ENCODE measurements around the gene RFPL4AL1.
"Not testable (repeated sequence)": the region's sequence is repeated elsewhere in the genome, so short reads cannot be mapped to it uniquely, and the experiment has no call there.

RFPL4AL1 gene

GRCh38 chr19:55769632-55770031 is 714 bp downstream of the RFPL4AL1 start:
- not testable (repeated sequence) for H3K27ac ChIP-seq (ENCODE audit: low read depth, low read length); H3K4me3 ChIP-seq (ENCODE audit: low read depth in 1 of 2, low read length in 2 of 2); H3K4me1 ChIP-seq (ENCODE audit: control insufficient read depth in 1 of 2, insufficient read depth in 2 of 2, low read length in 2 of 2); H3K9ac ChIP-seq (ENCODE audit: low read depth in 1 of 2, low read length in 2 of 2); H3K36me3 ChIP-seq (ENCODE audit: control insufficient read depth in 1 of 2, insufficient read depth in 2 of 2, low read length in 2 of 2); H3K27me3 ChIP-seq (ENCODE audit: control insufficient read depth in 1 of 2, insufficient read depth in 2 of 2, low read length in 2 of 2); H3K9me3 ChIP-seq (ENCODE audit: control insufficient read depth in 1 of 2, low read length in 2 of 2)

DNA sequence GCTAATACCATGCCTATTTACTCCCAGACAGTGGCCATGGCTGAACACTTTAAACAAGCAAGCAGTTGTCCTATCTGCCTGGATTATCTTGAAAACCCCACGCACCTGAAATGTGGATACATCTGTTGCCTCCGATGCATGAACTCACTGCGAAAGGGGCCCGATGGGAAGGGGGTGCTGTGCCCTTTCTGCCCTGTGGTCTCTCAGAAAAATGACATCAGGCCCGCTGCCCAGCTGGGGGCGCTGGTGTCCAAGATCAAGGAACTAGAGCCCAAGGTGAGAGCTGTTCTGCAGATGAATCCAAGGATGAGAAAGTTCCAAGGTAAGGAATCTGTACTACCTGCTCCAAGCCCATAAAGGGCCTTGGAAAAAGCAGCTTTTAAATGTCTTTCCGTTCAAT is 8.6 kb downstream of the RFPL4AL1 start:
- Histone ChIP-seq H3K9ac (ENCODE audit: low read depth in 1 of 2, low read length in 2 of 2) (no peak overlapping the region), H3K36me3 (ENCODE audit: control insufficient read depth in 1 of 2, insufficient read depth in 2 of 2, low read length in 2 of 2) (no peaks in the 10 kb centered on the region), H3K9me3 (ENCODE audit: control insufficient read depth in 1 of 2, low read length in 2 of 2) (no peaks in the 10 kb centered on the region), H3K27ac (ENCODE audit: low read depth, low read length) (no peak overlapping the region), H3K27me3 (ENCODE audit: control insufficient read depth in 1 of 2, insufficient read depth in 2 of 2, low read length in 2 of 2) (peaks cover 4 to 6% of the 10 kb centered on the region in 2 donors), H3K4me3 (ENCODE audit: low read depth in 1 of 2, low read length in 2 of 2) (no peak overlapping the region), H3K4me1 (ENCODE audit: control insufficient read depth in 1 of 2, insufficient read depth in 2 of 2, low read length in 2 of 2) (no peaks in the 10 kb centered on the region)

- H3K27me3 ChIP-seq (ENCODE audit: control insufficient read depth in 1 of 2, insufficient read depth in 2 of 2, low read length in 2 of 2) = peaks cover 4 to 6% of the 10 kb centered on the region in 2 donors
- H3K9ac ChIP-seq (ENCODE audit: low read depth in 1 of 2, low read length in 2 of 2) = no peak overlapping the region
- H3K4me3 ChIP-seq (ENCODE audit: low read depth in 1 of 2, low read length in 2 of 2) = no peak overlapping the region
- H3K27ac ChIP-seq (ENCODE audit: low read depth, low read length) = no peak overlapping the region
- H3K4me1 ChIP-seq (ENCODE audit: control insufficient read depth in 1 of 2, insufficient read depth in 2 of 2, low read length in 2 of 2) = no peaks in the 10 kb centered on the region
- no peaks in the 10 kb centered on the region for H3K36me3 ChIP-seq (ENCODE audit: control insufficient read depth in 1 of 2, insufficient read depth in 2 of 2, low read length in 2 of 2)
- no peaks in the 10 kb centered on the region for H3K9me3 ChIP-seq (ENCODE audit: control insufficient read depth in 1 of 2, low read length in 2 of 2)
Observed at GRCh38 chr19:55778331-55778730, 9.4 kb downstream of the RFPL4AL1 start.

- peaks cover 4 to 6% of the 10 kb centered on the region in 2 donors for H3K27me3 ChIP-seq (ENCODE audit: control insufficient read depth in 1 of 2, insufficient read depth in 2 of 2, low read length in 2 of 2)
- no peak overlapping the region for H3K4me3 ChIP-seq (ENCODE audit: low read depth in 1 of 2, low read length in 2 of 2)
- H3K9ac ChIP-seq (ENCODE audit: low read depth in 1 of 2, low read length in 2 of 2) = no peak overlapping the region
- H3K36me3 ChIP-seq (ENCODE audit: control insufficient read depth in 1 of 2, insufficient read depth in 2 of 2, low read length in 2 of 2) = no peaks in the 10 kb centered on the region
- no peaks in the 10 kb centered on the region for H3K4me1 ChIP-seq (ENCODE audit: control insufficient read depth in 1 of 2, insufficient read depth in 2 of 2, low read length in 2 of 2)
- H3K9me3 ChIP-seq (ENCODE audit: control insufficient read depth in 1 of 2, low read length in 2 of 2) = no peaks in the 10 kb centered on the region
- no peak overlapping the region for H3K27ac ChIP-seq (ENCODE audit: low read depth, low read length)
Observed at GRCh38 chr19:55781112-55781511, 12.2 kb downstream of the RFPL4AL1 start.

- no peak overlapping the region for H3K9ac ChIP-seq (ENCODE audit: low read depth in 1 of 2, low read length in 2 of 2)
- no peaks in the 10 kb centered on the region for H3K27me3 ChIP-seq (ENCODE audit: control insufficient read depth in 1 of 2, insufficient read depth in 2 of 2, low read length in 2 of 2)
- H3K36me3 ChIP-seq (ENCODE audit: control insufficient read depth in 1 of 2, insufficient read depth in 2 of 2, low read length in 2 of 2) = no peaks in the 10 kb centered on the region
- no peak overlapping the region for H3K4me3 ChIP-seq (ENCODE audit: low read depth in 1 of 2, low read length in 2 of 2)
- H3K27ac ChIP-seq (ENCODE audit: low read depth, low read length) = no peak overlapping the region
- no peaks in the 10 kb centered on the region for H3K9me3 ChIP-seq (ENCODE audit: control insufficient read depth in 1 of 2, low read length in 2 of 2)
- H3K4me1 ChIP-seq (ENCODE audit: control insufficient read depth in 1 of 2, insufficient read depth in 2 of 2, low read length in 2 of 2) = no peaks in the 10 kb centered on the region
Observed at GRCh38 chr19:55795021-55795420, 26.1 kb downstream of the RFPL4AL1 start.

GRCh38 chr19:55801416-55801815 is 32.5 kb downstream of the RFPL4AL1 start:
- Histone ChIP-seq H3K27ac (ENCODE audit: low read depth, low read length) (no peak overlapping the region), H3K27me3 (ENCODE audit: control insufficient read depth in 1 of 2, insufficient read depth in 2 of 2, low read length in 2 of 2) (no peaks in the 10 kb centered on the region), H3K4me3 (ENCODE audit: low read depth in 1 of 2, low read length in 2 of 2) (no peak overlapping the region), H3K36me3 (ENCODE audit: control insufficient read depth in 1 of 2, insufficient read depth in 2 of 2, low read length in 2 of 2) (no peaks in the 10 kb centered on the region), H3K4me1 (ENCODE audit: control insufficient read depth in 1 of 2, insufficient read depth in 2 of 2, low read length in 2 of 2) (no peaks in the 10 kb centered on the region), H3K9me3 (ENCODE audit: control insufficient read depth in 1 of 2, low read length in 2 of 2) (no peaks in the 10 kb centered on the region), H3K9ac (ENCODE audit: low read depth in 1 of 2, low read length in 2 of 2) (no peak overlapping the region)

- Histone ChIP-seq H3K4me1 (ENCODE audit: control insufficient read depth in 1 of 2, insufficient read depth in 2 of 2, low read length in 2 of 2) (no peaks in the 10 kb centered on the region), H3K9ac (ENCODE audit: low read depth in 1 of 2, low read length in 2 of 2) (no peak overlapping the region), H3K27ac (ENCODE audit: low read depth, low read length) (no peak overlapping the region), H3K9me3 (ENCODE audit: control insufficient read depth in 1 of 2, low read length in 2 of 2) (no peaks in the 10 kb centered on the region), H3K36me3 (ENCODE audit: control insufficient read depth in 1 of 2, insufficient read depth in 2 of 2, low read length in 2 of 2) (no peaks in the 10 kb centered on the region), H3K4me3 (ENCODE audit: low read depth in 1 of 2, low read length in 2 of 2) (no peak overlapping the region), H3K27me3 (ENCODE audit: control insufficient read depth in 1 of 2, insufficient read depth in 2 of 2, low read length in 2 of 2) (no peaks in the 10 kb centered on the region)
Observed at GRCh38 chr19:55802281-55802680, 33.4 kb downstream of the RFPL4AL1 start.

- no peaks in the 10 kb centered on the region for H3K27me3 ChIP-seq (ENCODE audit: control insufficient read depth in 1 of 2, insufficient read depth in 2 of 2, low read length in 2 of 2)
- peak overlapping the region; percentile 17 to 42 for H3K4me3 ChIP-seq (ENCODE audit: low read depth in 1 of 2, low read length in 2 of 2)
- H3K4me1 ChIP-seq (ENCODE audit: control insufficient read depth in 1 of 2, insufficient read depth in 2 of 2, low read length in 2 of 2) = no peaks in the 10 kb centered on the region
- no peak overlapping the region for H3K27ac ChIP-seq (ENCODE audit: low read depth, low read length)
- no peak overlapping the region for H3K9ac ChIP-seq (ENCODE audit: low read depth in 1 of 2, low read length in 2 of 2)
- no peaks in the 10 kb centered on the region for H3K36me3 ChIP-seq (ENCODE audit: control insufficient read depth in 1 of 2, insufficient read depth in 2 of 2, low read length in 2 of 2)
- H3K9me3 ChIP-seq (ENCODE audit: control insufficient read depth in 1 of 2, low read length in 2 of 2) = no peaks in the 10 kb centered on the region
Observed at GRCh38 chr19:55809381-55810058, 40.6 kb downstream of the RFPL4AL1 start.

- H3K9ac ChIP-seq (ENCODE audit: low read depth in 1 of 2, low read length in 2 of 2) = no peak overlapping the region
- no peaks in the 10 kb centered on the region for H3K9me3 ChIP-seq (ENCODE audit: control insufficient read depth in 1 of 2, low read length in 2 of 2)
- H3K4me1 ChIP-seq (ENCODE audit: control insufficient read depth in 1 of 2, insufficient read depth in 2 of 2, low read length in 2 of 2) = no peaks in the 10 kb centered on the region
- no peak overlapping the region for H3K27ac ChIP-seq (ENCODE audit: low read depth, low read length)
- H3K27me3 ChIP-seq (ENCODE audit: control insufficient read depth in 1 of 2, insufficient read depth in 2 of 2, low read length in 2 of 2) = no peaks in the 10 kb centered on the region
- H3K36me3 ChIP-seq (ENCODE audit: control insufficient read depth in 1 of 2, insufficient read depth in 2 of 2, low read length in 2 of 2) = no peaks in the 10 kb centered on the region
- H3K4me3 ChIP-seq (ENCODE audit: low read depth in 1 of 2, low read length in 2 of 2) = no peak overlapping the region
Observed at GRCh38 chr19:55811340-55811739, 42.4 kb downstream of the RFPL4AL1 start.

GRCh38 chr19:55812449-55812848 is 43.5 kb downstream of the RFPL4AL1 start:
- H3K36me3 ChIP-seq (ENCODE audit: control insufficient read depth in 1 of 2, insufficient read depth in 2 of 2, low read length in 2 of 2) = no peaks in the 10 kb centered on the region
- no peaks in the 10 kb centered on the region for H3K27me3 ChIP-seq (ENCODE audit: control insufficient read depth in 1 of 2, insufficient read depth in 2 of 2, low read length in 2 of 2)
- H3K4me3 ChIP-seq (ENCODE audit: low read depth in 1 of 2, low read length in 2 of 2) = no peak overlapping the region
- no peak overlapping the region for H3K27ac ChIP-seq (ENCODE audit: low read depth, low read length)
- H3K9me3 ChIP-seq (ENCODE audit: control insufficient read depth in 1 of 2, low read length in 2 of 2) = no peaks in the 10 kb centered on the region
- H3K9ac ChIP-seq (ENCODE audit: low read depth in 1 of 2, low read length in 2 of 2) = no peak overlapping the region
- H3K4me1 ChIP-seq (ENCODE audit: control insufficient read depth in 1 of 2, insufficient read depth in 2 of 2, low read length in 2 of 2) = no peaks in the 10 kb centered on the region

- no peak overlapping the region for H3K4me3 ChIP-seq (ENCODE audit: low read depth in 1 of 2, low read length in 2 of 2)
- no peaks in the 10 kb centered on the region for H3K27me3 ChIP-seq (ENCODE audit: control insufficient read depth in 1 of 2, insufficient read depth in 2 of 2, low read length in 2 of 2)
- H3K36me3 ChIP-seq (ENCODE audit: control insufficient read depth in 1 of 2, insufficient read depth in 2 of 2, low read length in 2 of 2) = no peaks in the 10 kb centered on the region
- no peak overlapping the region for H3K9ac ChIP-seq (ENCODE audit: low read depth in 1 of 2, low read length in 2 of 2)
- no peak overlapping the region for H3K27ac ChIP-seq (ENCODE audit: low read depth, low read length)
- H3K9me3 ChIP-seq (ENCODE audit: control insufficient read depth in 1 of 2, low read length in 2 of 2) = no peaks in the 10 kb centered on the region
- H3K4me1 ChIP-seq (ENCODE audit: control insufficient read depth in 1 of 2, insufficient read depth in 2 of 2, low read length in 2 of 2) = no peaks in the 10 kb centered on the region
Observed at GRCh38 chr19:55813906-55814305, 45.0 kb downstream of the RFPL4AL1 start.
